HFFc6 (cell line): ENCODE measurements around the gene COL8A2. TPM values are rescaled to one million over a fixed set of nuclear protein-coding genes. Genes with fewer than 3 reads are reported as not detected.

Experiments used
- DNase-seq: peaks from one replicate; pipeline ENCODE4 v3.0.0-alpha.2; 2018
- H3K27ac Mint-ChIP-seq: 2 replicates; pipeline ENCODE4 v1.8.0; 2020; ENCODE audit warnings: mild to moderate bottlenecking, mixed read lengths
- H3K27me3 Mint-ChIP-seq: 2 replicates; pipeline ENCODE4 v1.8.0; 2021; ENCODE audit warnings: mild to moderate bottlenecking, moderate library complexity, mixed read lengths; ENCODE audit not compliant: insufficient read depth
- H3K36me3 Mint-ChIP-seq: 2 replicates; pipeline ENCODE4 v1.8.0; 2021; ENCODE audit warnings: low read depth, mixed read lengths
- H3K4me1 Mint-ChIP-seq: 2 replicates; pipeline ENCODE4 v1.8.0; 2020; ENCODE audit warnings: low read depth, mixed read lengths
- H3K4me3 Mint-ChIP-seq: 2 replicates; pipeline ENCODE4 v1.8.0; 2020; ENCODE audit warnings: mild to moderate bottlenecking, moderate library complexity, mixed read lengths
- H3K9me3 Mint-ChIP-seq: 2 replicates; pipeline ENCODE4 v1.8.0; 2020; ENCODE audit warnings: mild to moderate bottlenecking, mixed read lengths
- total RNA-seq, 6 experiments: library from RNA; stranded (reverse); fragmentation: NEBNext Ultra II Directional; extraction: Animal tissue kit (Norgen Biotek cat#: 25700); gene quantifications; 2 replicates in 1 of 6; 3 replicates in 5 of 6; pipeline ENCODE4 v1.2.3, GENCODE V29; 2021
- TF ChIP-seq, protein P1 (sequence below): fragments of 200-600 bp; sonication (generic); IDR thresholded peaks from 2 replicates; pipeline ENCODE4 v1.5.0; 2021; ENCODE audit warnings: antibody characterized with exemption, mild to moderate bottlenecking

Gene COL8A2
- total RNA-seq, 6 experiments from 2014 or later = 1.9 to 6.4 (median 2.4) TPM

DNA sequence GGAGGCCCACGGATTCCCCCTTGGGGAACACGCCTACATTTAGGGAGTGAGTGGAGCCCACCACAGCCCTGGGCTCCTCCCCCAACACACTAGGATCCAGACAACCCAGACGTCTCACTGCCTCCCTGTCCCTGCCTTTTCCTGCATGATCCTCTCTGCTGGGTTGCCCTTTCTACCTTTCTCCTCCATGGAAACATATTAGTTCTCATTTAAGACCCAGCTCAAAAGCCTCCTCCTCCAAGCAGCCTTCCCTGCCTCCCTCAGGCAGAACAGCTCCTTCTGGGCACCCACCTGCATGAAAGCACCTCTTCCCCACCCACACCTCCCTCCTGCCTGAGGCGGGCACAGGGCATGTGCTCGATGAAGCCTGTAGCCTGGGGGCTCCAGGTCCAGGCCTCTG, 10.7 kb downstream of the COL8A2 start:
- DNase-seq = no peak
- Mint-ChIP-seq H3K27ac (peak overlapping the region; percentile 98), H3K4me1 (peaks cover 63% of the 10 kb centered on the region), H3K9me3 (no peaks in the 10 kb centered on the region), H3K36me3 (no peaks in the 10 kb centered on the region), H3K4me3 (peak overlapping the region; percentile 50; the same call in 1 of the 2 replicates), H3K27me3 (peaks cover 1% of the 10 kb centered on the region)
- TF ChIP-seq, protein P1, sequence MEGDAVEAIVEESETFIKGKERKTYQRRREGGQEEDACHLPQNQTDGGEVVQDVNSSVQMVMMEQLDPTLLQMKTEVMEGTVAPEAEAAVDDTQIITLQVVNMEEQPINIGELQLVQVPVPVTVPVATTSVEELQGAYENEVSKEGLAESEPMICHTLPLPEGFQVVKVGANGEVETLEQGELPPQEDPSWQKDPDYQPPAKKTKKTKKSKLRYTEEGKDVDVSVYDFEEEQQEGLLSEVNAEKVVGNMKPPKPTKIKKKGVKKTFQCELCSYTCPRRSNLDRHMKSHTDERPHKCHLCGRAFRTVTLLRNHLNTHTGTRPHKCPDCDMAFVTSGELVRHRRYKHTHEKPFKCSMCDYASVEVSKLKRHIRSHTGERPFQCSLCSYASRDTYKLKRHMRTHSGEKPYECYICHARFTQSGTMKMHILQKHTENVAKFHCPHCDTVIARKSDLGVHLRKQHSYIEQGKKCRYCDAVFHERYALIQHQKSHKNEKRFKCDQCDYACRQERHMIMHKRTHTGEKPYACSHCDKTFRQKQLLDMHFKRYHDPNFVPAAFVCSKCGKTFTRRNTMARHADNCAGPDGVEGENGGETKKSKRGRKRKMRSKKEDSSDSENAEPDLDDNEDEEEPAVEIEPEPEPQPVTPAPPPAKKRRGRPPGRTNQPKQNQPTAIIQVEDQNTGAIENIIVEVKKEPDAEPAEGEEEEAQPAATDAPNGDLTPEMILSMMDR = no peak

DNA sequence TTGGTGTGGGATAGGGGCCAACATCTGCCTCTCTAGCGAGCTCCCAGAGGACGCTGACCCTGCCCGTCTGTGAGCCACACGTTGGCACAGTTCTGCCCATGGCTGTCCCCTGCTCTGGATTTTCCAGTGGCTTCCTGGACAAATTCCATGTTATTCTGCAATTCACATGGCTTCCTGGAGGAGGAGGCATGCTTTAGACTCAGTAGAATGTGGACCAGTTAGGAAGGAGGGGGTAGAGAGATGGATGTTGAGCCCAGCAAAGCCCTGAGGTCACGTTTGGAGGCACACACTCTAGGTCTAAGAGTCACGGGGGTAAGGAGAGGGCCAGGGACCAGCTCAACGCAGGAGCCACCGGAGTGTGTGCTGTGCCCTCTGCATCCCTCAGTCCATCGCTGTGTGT, 12.2 kb downstream of the COL8A2 start:
- no peak for DNase-seq
- TF ChIP-seq, protein P1 = no peak
- peaks cover 1% of the 10 kb centered on the region for H3K27me3 Mint-ChIP-seq
- H3K9me3 Mint-ChIP-seq = no peaks in the 10 kb centered on the region
- no peaks in the 10 kb centered on the region for H3K36me3 Mint-ChIP-seq
- no peak overlapping the region for H3K27ac Mint-ChIP-seq
- peaks cover 77% of the 10 kb centered on the region for H3K4me1 Mint-ChIP-seq
- no peak overlapping the region for H3K4me3 Mint-ChIP-seq

DNA sequence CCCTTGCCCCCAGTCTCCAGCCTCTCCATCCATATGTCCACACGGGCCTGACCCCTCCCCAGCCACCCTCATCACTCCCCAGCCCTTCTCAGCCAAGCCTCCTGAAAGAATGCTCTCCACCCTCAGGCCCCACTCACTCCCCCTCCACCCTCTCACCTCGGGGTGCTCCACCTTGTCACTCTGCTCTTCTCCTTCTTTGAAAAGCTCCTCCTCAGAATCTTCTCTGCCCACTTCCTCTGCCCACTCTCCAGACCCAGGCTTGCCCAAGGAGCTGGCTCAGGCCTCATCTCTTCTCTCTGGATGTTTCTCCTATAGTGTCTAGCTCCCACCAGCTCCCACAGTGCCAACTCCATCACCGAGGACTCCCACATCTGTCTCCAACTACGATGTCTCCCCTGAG, 13.9 kb downstream of the COL8A2 start:
- Mint-ChIP-seq H3K9me3 (no peaks in the 10 kb centered on the region), H3K4me1 (peaks cover 69% of the 10 kb centered on the region), H3K4me3 (no peak overlapping the region), H3K27me3 (peaks cover 1% of the 10 kb centered on the region), H3K27ac (peak overlapping the region; percentile 33; the same call in 1 of the 2 replicates), H3K36me3 (no peaks in the 10 kb centered on the region)
- no peak for DNase-seq
- TF ChIP-seq, protein P1 = no peak

DNA sequence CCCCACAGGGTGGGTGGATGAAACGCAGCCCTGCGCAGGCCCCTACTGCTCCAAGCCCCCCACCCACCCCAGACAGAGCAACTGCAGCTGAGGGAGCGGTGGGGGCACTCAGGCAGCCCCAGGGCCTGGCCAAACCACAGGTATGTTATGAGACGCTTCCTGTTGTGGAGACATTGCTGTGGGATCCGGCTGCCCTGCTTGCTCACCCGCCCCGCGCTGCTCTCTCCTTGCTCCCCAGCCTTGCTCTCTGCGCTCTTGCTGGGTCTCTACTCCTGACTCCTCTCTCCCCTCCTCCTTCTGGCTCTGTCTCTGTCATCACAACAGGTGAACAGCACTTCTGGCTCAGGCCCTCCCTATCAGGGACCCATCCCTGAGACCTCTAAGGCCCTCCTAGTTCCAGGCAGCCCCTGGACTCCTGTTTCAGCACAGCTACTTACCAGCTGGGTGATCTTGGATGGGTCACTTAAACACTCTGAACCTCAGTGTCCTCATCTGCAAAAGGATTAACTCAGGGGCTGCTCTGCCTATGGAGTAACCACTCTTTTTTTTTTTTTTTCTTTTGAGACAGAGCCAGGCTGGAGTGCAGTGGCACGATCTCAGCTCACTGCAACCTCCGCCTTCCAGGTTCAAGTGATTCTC, 15.9 kb downstream of the COL8A2 start:
- Mint-ChIP-seq H3K36me3 (no peaks in the 10 kb centered on the region), H3K4me3 (peak overlapping the region; percentile 57), H3K27me3 (peaks cover 1% of the 10 kb centered on the region), H3K9me3 (no peaks in the 10 kb centered on the region), H3K27ac (peak overlapping the region; percentile 96), H3K4me1 (peaks cover 52% of the 10 kb centered on the region)
- TF ChIP-seq, protein P1 = no peak
- DNase-seq = peak; percentile 76

DNA sequence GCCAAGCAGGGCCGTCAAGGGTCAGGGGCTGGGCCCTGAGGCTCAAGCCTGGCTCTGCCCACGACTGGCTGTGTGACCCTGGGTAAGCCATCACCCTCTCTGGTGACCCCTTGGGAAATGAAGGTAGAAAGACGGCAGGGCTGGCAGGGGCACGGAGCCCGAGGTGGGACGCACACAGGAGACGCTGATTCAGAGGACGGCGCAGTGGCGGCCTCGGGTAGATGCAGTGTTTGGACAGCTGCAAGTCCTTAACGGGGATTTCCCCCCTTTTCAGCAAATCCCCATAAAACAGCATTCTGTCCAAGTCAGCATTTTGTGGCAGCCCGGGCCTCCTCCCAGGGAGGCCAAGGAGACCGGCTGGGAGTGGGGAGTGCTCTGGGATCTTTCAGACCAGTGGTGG, 16.7 kb downstream of the COL8A2 start:
- peaks cover 1% of the 10 kb centered on the region for H3K27me3 Mint-ChIP-seq
- H3K4me3 Mint-ChIP-seq = peak overlapping the region; percentile 34; the same call in 1 of the 2 replicates
- DNase-seq = peak; percentile 64
- H3K9me3 Mint-ChIP-seq = no peaks in the 10 kb centered on the region
- H3K36me3 Mint-ChIP-seq = no peaks in the 10 kb centered on the region
- H3K4me1 Mint-ChIP-seq = peaks cover 47% of the 10 kb centered on the region
- TF ChIP-seq, protein P1 = no peak
- peak overlapping the region; percentile 96 for H3K27ac Mint-ChIP-seq
